ENCODE results near the gene C1orf35.

DNA sequence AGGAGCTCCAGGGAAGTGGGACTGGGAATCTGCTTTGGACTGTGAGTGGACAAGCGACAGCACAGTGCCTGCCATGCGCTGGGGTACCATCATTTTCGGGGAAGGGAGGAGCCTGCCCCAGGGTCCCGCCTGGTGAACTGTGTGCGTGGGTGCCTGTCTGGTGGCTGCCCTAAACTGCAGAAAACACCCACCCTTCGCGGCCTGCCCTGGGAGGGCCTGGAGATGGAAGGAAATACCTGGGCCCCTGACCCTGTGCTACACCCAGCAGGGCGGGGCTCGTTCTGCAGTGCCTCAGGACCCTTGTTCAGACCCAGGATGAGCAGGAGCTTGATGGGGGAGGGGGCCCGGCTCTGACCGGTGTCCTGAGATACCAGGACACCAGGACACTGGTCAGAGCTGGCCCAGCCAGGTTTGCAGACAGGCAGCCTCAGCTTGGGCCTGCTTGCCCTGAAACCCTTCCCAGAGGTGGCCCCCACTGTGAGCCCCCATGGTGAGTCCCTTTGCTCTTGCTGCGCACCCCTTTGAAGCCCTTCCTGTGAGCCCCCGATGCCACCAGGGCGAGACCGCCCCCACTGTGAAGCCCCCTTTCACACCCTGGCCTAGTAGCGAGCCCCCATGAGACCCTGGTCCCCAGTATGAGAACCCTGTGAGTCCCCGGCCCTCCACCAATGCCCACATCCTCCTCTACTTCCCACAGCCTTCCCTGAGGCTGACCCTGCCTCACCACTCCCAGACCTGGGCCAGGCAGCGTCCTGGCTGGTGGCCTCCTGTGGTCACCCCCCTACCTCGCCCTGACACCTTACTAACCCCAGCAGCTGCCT is 49.2 kb upstream of the C1orf35 start:
- TF ChIP-seq EZH2 (IDR thresholded peaks at IDR 0.05) (no peak), POLR2AphosphoS5 (IDR thresholded peaks at IDR 0.05; ENCODE audit: borderline replicate concordance, low read depth, low read length) (no peak)

All from SK-N-MC (cell line).